GM19324 (cell line): ENCODE data around the gene MRPL54.

Experiments used
- ATAC-seq: cut with Tn5 transposase; IDR thresholded peaks from one replicate; pipeline ENCODE4 v1.9.1; 2021; ENCODE audit warnings: mild to moderate bottlenecking, moderate library complexity; ENCODE audit not compliant: unreplicated experiment, low FRiP score

The MRPL54 gene

GRCh38 chr19:3782903-3783302, 20.4 kb downstream of the MRPL54 start:
- no peak for ATAC-seq

GRCh38 chr19:3783660-3784584, 21.4 kb downstream of the MRPL54 start:
- ATAC-seq: no peak

GRCh38 chr19:3784607-3785450, 22.3 kb downstream of the MRPL54 start:
- no peak for ATAC-seq

GRCh38 chr19:3785451-3785937, 23.0 kb downstream of the MRPL54 start:
- ATAC-seq: no peak

- no peak for ATAC-seq
Measured at GRCh38 chr19:3785938-3786824, 23.7 kb downstream of the MRPL54 start, which contains the start of gene MATK. MATK (minus strand) TSS chr19:3786381; CDS start chr19:3785135, 1,246 bp downstream.

GRCh38 chr19:3788996-3789778, 26.7 kb downstream of the MRPL54 start:
- ATAC-seq: no peak

GRCh38 chr19:3790209-3790734, 27.8 kb downstream of the MRPL54 start:
- ATAC-seq: no peak

GRCh38 chr19:3790941-3791340, 28.5 kb downstream of the MRPL54 start:
- no peak for ATAC-seq

- ATAC-seq: no peak
Measured at GRCh38 chr19:3792114-3792513, 29.6 kb downstream of the MRPL54 start.

GRCh38 chr19:3793799-3794198, 31.3 kb downstream of the MRPL54 start:
- ATAC-seq: no peak

- ATAC-seq: no peak
Measured at GRCh38 chr19:3796358-3796757, 33.9 kb downstream of the MRPL54 start.

GRCh38 chr19:3798137-3798536, 35.7 kb downstream of the MRPL54 start:
- no peak for ATAC-seq

- no peak for ATAC-seq
Measured at GRCh38 chr19:3800996-3801395, 38.5 kb downstream of the MRPL54 start.

GRCh38 chr19:3801412-3802096, 39.1 kb downstream of the MRPL54 start:
- ATAC-seq: no peak

- no peak for ATAC-seq
Measured at GRCh38 chr19:3803114-3803888, 40.8 kb downstream of the MRPL54 start.

- no peak for ATAC-seq
Measured at GRCh38 chr19:3803986-3804385, 41.5 kb downstream of the MRPL54 start.

GRCh38 chr19:3804429-3804828, 41.9 kb downstream of the MRPL54 start:
- no peak for ATAC-seq

GRCh38 chr19:3805859-3806258, 43.4 kb downstream of the MRPL54 start:
- ATAC-seq: no peak
